HG02642 (cell line): ENCODE results near the gene RAB5B.
A peak's percentile ranks its signal among the peaks of the same experiment; 100 is the strongest.

Experiments
- ATAC-seq: cut with Tn5 transposase; IDR thresholded peaks from one replicate; pipeline ENCODE4 v1.9.1; 2021; ENCODE audit warnings: mild to moderate bottlenecking; ENCODE audit not compliant: unreplicated experiment, poor library complexity

Gene RAB5B

DNA sequence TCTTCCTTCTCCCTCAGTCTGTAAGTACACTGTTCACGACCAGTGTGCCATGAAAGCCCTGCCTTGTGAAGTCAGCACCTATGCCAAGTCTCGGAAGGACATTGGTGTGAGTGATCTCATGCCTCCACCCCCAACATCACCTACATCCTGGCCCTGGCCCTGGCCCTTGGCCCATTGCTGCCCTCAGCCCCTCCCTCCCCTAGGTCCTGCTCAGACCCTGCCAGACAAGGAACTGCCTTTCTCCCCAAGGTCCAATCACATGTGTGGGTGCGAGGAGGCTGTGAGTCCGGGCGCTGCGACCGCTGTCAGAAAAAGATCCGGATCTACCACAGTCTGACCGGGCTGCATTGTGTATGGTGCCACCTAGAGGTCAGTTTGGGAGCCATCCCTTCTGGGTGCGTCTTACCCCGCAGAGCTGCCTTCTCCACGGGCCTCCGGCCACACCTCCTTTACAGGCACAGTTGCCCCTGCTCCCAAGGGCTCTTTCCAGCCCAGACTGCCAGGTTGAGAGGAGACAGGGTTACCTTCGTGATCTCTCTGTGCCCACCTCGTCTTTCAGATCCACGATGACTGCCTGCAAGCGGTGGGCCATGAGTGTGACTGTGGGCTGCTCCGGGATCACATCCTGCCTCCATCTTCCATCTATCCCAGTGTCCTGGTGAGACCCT, 33.7 kb upstream of the RAB5B start:
- ATAC-seq: peak; percentile 97

DNA sequence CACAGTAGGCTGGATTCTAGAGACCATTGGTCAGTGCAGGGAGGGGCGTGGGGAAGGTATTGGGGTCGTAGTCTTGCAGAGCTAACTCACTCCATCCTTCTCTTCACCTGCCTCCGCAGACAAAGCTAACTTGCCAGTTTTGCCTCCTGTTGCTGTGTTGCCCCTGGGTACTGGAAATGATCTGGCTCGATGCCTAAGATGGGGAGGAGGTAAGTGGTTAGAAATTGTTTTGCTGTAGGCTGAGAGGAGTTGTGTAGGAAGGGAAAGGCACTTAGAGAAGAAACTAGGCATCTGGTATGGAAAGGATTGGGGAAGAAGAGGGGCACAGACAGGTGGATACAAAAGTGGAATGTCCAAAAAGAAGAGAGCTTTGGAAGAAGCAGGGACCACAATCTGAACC, 31.8 kb upstream of the RAB5B start:
- ATAC-seq: no peak

DNA sequence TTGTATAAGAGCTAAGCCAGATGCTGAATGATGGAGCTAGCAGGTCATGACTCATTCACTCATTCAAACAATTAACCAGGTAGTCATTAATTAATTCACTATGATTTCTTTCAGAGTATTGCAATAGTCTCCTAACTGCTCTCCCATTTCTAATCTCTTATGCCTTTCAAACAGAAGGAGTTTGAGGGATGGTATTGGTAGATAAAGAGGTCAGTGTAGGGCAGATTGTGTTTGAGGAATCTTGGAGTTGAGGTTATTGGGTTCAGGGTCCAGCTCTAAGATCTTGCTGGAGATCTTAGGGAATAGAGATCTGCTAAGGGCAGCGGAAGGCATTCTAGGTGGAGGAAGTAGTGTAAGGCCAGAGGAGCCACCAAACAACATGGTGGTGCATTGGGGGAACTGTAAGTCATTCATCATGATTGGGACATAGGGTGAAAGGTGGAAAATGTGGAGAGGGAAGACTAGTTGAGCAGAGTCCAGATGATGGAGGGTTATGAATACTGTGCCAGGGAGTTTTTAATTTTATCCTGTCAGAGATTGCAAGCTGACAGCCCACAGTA, 31.2 kb upstream of the RAB5B start:
- no peak for ATAC-seq

DNA sequence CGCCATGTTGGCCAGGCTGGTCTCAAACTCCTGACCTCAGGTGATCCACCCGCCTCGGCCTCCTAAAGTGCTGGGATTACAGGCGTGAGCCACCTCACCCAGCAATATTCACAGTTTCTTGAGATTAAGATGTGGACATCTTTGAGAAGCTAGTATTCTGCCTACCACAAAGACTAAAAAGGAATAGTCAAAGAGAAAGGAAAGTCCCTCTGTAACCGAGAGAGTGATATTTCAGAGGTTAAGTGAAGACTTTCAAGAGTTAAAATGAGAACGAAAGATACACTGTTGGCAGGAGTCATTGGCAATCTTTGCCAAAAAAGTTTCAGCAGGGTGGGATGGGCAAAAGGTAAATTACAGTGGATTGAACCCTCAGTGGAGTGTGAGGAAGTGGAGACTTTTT, 27.3 kb upstream of the RAB5B start:
- ATAC-seq: no peak

DNA sequence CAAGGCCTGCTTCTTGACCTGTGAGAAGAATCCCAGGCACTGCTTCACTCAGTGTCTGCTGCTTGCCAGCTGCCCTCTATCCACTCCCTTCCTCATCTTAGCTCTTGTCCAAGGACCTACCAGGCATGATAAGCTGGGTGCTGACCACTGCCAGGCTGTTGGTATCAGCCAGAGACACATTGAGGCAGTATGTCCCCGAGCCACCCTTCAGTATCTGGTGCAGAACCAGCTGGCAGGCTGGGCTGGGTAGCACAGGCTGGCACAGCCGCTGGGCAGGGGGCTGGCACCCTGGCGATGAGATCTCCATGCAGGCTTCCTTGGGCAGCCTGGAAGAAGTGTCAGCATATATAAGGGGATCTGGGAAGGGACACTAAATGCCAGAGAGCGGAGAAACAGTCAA, 18.5 kb upstream of the RAB5B start:
- no peak for ATAC-seq

DNA sequence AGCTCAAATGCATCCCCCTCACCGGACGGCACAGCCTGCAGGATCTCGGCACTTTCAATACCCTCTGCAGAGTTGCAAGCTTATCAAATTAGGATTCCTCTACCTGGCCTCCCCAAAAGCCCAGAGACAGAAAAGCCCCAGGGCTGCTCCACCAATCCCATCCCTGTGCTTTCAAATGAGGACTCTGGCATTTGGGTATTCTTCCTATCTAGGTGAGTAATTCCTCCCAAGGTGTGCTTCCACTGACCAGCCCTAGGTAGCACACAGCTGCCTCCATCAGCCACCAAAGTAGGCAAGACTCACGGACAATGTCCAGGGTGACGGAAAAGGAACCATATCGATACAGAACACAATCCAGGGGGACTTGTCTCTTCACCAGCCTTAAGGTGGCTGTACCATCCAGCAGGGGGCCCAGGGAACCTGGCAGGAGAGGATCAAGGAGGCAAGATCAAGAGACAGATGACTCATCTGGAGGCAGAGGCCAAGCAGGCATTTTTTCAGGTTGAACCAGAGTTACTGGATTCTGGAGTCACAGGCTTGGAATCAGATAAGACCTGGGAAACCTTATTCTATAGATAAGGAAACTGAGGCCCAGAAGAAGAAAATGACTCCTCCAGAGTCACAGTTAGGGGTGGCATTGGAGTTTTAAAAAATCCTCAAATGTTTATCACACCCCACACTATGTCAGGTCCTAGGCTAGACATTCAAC, 17.9 kb upstream of the RAB5B start:
- ATAC-seq: no peak

DNA sequence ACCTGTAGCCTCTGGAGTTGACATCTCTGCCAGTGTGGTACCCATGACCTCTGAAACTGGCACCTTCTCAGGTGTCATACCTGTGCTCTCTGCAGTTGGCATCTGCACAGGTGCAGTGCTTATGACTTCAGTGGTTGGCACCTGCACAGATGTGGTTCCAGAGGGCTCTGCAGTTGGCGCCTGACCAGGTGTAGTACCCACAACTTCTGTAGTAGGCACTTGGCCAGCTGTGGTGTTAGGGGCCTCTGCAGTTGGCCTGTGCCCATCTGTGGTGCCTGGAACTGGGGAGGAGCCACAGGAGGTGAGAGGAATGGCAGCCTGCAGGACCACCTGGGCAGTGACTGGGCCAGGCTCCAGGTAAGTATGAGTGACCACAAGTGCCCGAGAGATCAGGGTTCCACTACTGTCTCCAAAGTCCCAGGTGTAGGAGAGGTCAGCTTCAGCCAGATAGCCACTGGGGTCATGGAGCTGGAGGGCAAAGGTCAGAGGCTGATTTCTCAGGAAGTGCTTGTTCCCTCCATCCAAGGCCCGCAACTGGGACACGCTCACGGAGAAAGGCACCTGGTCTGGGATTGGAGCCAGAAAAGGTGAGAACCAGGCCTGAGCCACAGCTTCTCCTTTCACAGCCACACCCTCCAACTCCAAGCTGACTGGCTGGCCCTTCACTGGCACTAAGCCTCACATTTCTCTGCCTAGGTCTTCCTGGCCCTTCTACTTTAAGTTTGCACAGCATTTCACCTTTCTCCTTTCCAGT, 16.6 kb upstream of the RAB5B start:
- no peak for ATAC-seq

DNA sequence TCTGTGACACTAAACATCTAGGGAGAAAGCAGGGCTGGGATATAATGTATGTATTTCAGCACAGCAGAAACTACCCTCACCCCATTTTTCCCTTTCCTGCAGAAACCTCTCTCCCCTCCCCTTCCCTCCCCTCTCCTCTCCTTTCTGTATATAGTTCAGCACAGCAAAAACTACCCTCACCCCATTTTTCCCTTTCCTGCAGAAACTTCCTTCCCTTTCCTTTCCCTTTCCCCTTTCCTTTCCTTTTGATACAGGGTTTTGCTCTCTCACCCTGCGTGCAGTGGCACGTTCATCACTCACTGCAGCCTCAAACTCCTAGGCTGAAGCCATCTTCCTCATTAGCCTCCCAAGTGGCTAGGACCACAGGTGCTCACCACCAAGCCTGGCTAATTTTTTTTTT, 10.1 kb upstream of the RAB5B start:
- no peak for ATAC-seq

DNA sequence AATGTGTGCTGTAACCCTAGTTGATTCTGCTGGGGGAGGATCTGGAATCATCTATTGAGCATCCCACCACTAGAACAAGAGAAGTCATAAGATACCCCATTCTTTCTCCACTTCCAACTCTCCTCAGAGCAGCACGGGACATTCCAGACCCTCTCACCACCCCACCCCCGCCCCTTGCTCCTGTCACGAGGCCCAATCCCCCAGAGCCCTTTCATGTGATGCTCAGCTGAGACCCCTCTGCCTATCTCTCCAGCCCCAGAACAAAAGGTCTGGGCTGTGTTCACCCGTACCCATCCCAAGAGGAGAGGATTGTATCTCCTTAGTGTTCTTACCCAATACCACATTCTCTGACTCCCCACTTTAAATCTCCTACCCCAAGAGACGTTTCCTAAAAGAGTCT, 8.6 kb upstream of the RAB5B start:
- no peak for ATAC-seq

DNA sequence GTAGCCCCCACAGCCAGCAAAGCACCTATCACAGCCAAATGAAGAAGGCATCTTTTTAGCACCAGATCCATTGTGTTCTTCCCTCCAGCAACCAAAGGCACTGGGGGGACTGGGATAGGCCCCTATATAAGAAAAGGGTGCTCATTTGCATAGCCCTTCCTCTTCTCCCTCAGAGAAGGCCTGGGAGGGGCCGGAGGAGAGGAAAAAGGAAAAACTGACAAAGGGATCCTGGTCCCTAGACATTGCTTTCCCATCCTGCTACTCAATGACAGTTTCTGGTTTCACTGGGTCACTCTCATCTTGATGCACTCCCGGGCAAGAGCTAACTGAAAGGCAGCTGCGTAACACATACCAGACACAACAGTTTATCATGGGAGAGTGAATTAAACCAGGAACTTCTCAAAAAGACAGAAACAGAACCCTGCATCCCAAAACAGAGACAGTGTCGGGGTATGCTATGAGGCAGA, 7.9 kb upstream of the RAB5B start, which contains the start of gene PMEL:
PMEL (minus strand) TSS at position 102 of the 467 bp plus-strand sequence; CDS start at position 71, 31 bp downstream.
- no peak for ATAC-seq

DNA sequence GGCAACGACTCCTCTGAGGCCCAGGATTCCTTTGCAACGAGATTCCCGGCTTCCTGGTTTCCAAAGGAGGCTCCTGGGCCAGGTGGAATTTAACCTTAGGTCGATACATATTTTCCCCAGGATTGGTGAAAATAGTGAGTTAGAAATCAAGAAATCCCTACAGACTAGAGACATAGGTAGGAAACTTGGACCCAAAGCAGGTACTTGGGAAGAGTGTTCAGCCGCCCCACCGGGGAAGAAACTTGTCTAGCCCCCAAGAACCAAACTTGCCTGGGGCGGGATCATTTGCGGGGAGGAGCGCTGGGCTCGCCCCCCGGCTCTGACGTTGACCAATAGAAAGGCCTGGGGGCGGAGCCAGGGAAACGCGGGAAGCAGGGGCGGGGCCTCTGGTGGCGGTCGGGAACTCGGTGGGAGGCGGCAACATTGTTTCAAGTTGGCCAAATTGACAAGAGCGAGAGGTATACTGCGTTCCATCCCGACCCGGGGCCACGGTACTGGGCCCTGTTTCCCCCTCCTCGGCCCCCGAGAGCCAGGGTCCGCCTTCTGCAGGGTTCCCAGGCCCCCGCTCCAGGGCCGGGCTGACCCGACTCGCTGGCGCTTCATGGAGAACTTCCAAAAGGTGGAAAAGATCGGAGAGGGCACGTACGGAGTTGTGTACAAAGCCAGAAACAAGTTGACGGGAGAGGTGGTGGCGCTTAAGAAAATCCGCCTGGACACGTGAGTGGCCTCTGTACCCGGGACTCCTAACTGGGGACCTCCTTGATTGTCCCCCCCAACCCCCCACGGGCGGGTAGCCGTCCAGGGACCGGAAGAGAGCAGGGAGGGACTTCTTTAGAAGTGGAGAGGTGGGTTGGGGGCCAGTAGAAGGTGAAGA, 7.2 kb upstream of the RAB5B start, which contains the start of gene CDK2:
CDK2 (plus strand) TSS at position 423 of the 874 bp plus-strand sequence; CDS start at position 602, 179 bp downstream.
- ATAC-seq: peak; percentile 94

DNA sequence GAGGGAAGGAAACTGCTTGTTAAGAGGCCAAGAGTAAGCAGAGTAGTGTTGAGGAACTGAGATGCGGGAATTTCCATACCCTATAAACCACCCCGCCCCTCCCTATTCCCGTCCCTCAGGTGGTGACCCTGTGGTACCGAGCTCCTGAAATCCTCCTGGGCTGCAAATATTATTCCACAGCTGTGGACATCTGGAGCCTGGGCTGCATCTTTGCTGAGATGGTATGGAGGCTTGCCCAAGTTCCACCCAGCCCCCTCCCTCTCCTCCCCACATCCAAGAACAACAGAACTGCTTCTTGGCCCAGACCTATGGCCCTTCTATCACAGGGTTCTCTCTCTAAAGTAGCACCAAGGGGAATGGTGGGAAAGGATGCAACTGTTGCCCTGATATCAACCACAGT, 4.5 kb upstream of the RAB5B start:
- ATAC-seq: no peak

DNA sequence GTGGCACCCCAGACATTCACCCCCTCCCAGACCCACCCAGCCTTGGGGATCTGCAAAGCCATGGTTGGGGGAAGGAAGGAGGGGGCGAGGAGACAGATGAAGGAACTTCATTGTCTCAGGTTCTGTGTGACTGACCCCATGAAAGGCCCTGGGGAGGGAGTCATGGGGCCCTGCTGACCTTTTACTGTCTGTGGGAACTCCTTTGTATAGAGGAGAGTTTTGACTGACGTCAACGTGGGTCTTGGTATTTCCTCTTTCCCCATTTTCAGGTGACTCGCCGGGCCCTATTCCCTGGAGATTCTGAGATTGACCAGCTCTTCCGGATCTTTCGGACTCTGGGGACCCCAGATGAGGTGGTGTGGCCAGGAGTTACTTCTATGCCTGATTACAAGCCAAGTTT, 3.1 kb upstream of the RAB5B start:
- no peak for ATAC-seq

DNA sequence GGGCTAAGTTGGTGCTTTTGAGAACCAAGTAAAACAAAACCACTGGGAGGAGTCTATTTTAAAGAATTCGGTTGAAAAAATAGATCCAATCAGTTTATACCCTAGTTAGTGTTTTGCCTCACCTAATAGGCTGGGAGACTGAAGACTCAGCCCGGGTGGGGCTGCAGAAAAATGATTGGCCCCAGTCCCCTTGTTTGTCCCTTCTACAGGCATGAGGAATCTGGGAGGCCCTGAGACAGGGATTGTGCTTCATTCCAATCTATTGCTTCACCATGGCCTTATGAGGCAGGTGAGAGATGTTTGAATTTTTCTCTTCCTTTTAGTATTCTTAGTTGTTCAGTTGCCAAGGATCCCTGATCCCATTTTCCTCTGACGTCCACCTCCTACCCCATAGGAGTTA, 1.8 kb upstream of the RAB5B start:
- no peak for ATAC-seq

DNA sequence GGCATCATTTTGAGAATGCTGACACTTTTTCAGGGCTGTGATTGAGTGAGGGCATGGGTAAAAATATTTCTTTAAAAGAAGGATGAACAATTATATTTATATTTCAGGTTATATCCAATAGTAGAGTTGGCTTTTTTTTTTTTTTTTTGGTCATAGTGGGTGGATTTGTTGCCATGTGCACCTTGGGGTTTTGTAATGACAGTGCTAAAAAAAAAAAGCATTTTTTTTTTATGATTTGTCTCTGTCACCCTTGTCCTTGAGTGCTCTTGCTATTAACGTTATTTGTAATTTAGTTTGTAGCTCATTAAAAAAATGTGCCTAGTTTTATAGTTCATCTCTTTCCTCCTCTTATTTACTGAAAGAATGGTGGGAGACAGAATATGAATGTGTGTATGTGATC, 1.4 kb upstream of the RAB5B start:
- no peak for ATAC-seq

DNA sequence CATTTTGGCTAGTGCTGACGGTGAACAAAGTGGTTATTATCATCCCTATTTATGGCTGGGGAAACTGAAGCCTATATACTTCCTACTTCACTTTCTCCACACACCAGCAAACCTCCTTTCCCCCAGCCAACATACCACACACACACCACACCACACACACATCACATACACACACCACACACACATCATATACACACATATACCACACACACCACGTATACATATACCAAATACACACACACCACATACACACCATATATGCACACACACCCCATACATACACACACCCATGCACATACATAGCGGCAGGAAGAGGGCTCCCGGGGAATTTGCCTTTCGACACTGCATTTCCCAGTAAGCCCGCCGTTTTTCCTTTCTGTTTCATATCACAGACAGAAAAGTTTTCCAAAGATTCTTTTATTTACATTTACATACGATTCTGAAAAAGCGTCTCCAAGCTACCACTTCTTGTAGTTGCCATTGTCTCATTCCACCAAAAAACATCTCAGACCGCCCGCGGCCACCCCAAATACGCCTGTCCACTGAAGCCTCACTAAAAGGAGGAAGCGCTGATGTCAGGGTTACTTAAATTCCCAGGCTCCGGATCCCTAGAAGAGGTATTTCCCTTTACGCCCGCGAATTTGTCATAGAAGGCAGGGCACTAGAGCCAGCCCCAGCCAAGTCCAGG, 823 bp upstream of the RAB5B start:
- no peak for ATAC-seq

DNA sequence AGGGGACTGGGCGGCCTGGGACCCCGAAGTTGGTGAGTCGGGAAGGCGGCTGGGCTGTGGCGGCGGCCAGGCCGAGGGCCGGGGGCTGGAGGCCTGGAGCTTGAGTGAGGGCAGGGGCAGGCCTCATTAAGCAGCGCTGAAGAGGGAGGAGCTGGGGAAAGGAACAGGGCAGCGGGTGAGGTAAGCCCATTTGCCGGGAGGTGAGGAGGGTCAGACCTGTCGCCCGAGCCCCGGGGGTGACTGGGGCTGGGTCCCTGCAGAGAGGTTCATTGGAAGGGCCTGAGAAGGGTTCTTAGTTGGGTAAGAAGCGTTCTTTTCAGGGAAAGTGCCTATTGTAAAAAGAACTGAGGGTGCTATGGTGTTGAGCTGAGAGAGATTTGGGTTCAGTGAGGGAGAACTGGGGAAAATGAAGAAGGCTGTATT, 441 bp downstream of the RAB5B start:
- ATAC-seq: peak; percentile 15

DNA sequence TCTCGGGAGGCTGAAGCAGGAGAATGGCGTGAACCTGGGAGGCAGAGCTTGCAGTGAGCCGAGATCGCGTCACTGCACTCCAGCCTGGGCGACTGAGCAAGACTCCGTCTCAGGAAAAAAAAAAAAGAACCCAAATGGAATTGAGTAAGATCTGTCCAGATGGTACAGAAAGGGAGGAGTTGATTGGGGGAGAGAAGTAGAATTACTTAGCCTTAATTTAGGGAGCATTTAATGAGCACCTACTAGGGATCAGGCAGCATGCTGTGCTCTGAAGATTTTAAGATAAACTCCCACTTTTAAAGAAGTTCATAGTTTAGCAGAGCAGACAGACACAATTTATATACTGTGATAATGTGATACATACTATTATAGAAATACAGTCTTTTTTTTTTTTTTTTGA, 4.5 kb downstream of the RAB5B start:
- ATAC-seq: no peak

DNA sequence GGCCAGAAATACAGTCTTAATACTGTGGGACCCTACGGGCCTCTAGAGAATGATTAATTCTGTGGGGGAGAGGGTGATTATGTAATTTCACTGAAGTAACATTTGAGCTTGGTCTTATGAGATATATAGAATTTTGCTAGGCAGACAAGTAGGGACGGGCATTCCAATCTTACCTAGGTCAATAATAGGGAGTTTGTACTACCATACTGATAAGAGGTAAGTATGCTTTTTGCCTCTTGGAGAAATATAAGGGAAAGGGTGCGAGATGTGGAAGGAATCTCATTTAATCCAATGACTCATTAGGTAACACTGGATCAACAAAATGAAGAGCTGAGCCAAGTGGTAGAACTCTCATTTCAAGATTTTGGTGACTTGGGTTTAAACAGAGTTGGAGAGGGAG, 5.2 kb downstream of the RAB5B start:
- ATAC-seq: no peak
